Amniotic stem cell (primary cell): ENCODE data around the gene AIFM3.

Source experiments
- DNase-seq: peaks from one replicate; lab custom pipeline; 2025; lab: John Stamatoyannopoulos, UW

The AIFM3 gene

DNA sequence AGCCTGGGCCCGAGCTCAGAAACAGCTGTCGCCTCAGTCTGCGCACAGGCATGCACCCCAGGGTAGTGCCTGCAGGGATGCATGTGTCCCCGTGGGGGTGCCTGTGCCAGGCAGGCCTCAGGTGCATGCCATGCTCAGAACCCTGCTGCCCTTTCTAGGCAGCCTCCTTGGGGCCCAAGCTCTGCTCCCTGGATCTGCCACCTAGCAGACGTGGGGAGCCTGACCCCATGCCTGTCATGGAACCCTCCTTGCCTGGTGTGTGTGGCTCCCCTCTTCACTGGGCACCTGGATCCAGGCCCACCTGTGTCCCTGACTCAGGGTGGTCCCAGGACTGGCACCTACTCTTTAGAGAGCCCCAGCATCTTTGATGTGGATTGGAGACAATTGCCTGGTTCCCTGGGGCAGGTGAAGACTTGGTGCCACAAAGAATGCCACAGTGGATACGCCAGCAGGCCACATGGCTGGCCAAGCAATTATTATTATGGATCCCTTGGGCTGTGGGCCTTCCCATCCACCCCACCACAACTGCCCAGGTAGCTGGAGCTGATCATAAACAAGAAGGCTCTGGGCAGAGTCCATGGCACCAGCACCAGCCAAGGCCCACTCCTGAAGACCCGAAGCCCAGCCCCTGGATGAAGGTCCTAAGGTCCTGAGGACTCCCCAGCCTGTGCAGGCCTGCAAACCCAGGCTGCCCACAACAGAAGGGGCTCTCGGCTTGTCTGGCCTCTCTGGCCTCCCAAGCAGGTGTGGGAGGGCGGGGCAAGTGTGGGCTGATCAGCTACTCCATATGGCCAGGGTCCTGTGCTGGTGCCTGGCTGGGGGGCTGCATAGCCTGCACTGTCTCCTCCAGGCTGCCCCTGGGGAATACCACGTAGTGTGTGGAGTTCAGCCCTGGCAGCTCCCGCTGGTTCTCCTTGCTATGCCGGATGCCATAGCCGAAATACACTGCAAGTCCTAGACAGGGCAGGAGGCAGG, 61.5 kb downstream of the AIFM3 start:
- DNase-seq = no peak

GRCh38 chr22:21029486-21030025, 62.5 kb downstream of the AIFM3 start:
- no peak for DNase-seq

DNA sequence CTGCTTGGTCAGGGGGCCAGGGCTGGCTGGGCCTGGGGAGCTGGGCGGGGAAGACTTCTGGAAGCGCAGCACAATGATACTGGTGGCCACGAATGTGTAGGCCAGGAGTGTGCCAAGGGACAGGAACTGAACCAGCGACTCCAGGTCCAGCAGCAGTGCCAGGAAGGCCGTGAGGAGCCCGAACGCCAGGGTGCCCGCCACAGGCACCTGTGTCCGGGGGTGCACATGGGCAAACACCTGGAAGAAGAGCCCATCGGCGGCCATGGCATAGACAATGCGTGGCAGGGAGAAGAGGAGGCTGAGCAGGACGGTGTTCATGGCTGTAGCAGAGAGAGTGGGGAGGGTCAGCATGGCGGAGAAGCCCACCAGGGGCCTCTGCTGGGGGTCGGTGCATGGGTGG, 63.0 kb downstream of the AIFM3 start:
- no peak for DNase-seq
